ENCODE results near the gene RABGGTB. TPM values are rescaled to one million over a fixed set of nuclear protein-coding genes. Genes with fewer than 3 reads are reported as not detected.

Gene RABGGTB
- total RNA-seq, 1 experiment from 2014 or later: 162 TPM

DNA sequence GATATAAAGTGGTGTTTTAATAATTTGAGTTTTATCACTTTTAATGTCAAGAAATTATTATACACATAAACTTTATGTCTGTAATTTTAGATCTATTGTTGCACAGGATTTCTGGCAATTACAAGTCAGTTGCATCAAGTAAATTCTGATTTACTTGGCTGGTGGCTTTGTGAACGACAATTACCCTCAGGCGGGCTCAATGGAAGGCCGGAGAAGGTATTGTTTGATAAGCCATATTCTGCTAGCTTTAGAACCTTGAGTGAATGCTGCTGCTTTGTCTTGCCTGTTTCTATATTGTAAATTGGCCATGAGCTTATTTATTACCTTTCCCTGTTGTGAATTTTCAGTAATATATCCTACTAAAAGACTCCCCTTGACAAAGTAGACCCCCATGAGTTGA is 6.0 kb downstream of the RABGGTB start:
- no peak overlapping the region for H3K27ac ChIP-seq (ENCODE audit: insufficient read length, low read depth, low read length)
- no CpG with 5 or more reads among the region's 3 CpGs for WGBS (ENCODE audit: extremely low coverage, insufficient read length, low lambda C conversion rate)
- peaks cover 70 to 98% (median 79%) of the 10 kb centered on the region in 3 experiments for H3K36me3 Mint-ChIP-seq (ENCODE audit: insufficient read depth in 1 of 3, low read depth in 3 of 3)

More for the DNA sequence above, 6.0 kb downstream of the RABGGTB start:
- H3K9me3 Mint-ChIP-seq: no peaks in the 10 kb centered on the region
- DNase-seq: no peak
- no peaks in the 10 kb centered on the region; the same call in 1 of the 2 replicates for H3K27me3 Mint-ChIP-seq (ENCODE audit: low read depth)
- peak overlapping the region in 1 of 3 experiments; percentile 77; a peak in 2 of 7 replicates for H3K27ac Mint-ChIP-seq
- Histone ChIP-seq H3K4me1 (ENCODE audit: insufficient read depth, low read length) (no peaks in the 10 kb centered on the region), H4K20me1 (ENCODE audit: control insufficient read depth, insufficient read depth, insufficient read length) (no peaks in the 10 kb centered on the region), H3K79me1 (ENCODE audit: insufficient read depth, low read depth, low read length, poor library complexity, severe bottlenecking) (no peaks in the 10 kb centered on the region), H3T11ph (ENCODE audit: low read length) (no peak overlapping the region), H4K5ac (ENCODE audit: insufficient read length, low read depth, low read length) (no peak overlapping the region), H2BK12ac (ENCODE audit: insufficient read length, low read depth, low read length) (no peak overlapping the region), H4K8ac (replicated peaks; ENCODE audit: insufficient read length, low read depth, low read length) (no peak overlapping the region), H2AK5ac (ENCODE audit: insufficient read length, low read length) (no peak overlapping the region), H3K4me2 (ENCODE audit: insufficient read depth, insufficient read length, low read length) (no peak overlapping the region), H3K23ac (ENCODE audit: insufficient read length, low read depth, low read length) (no peak overlapping the region), H2BK15ac (ENCODE audit: low read depth, low read length) (no peak overlapping the region), H3K56ac (ENCODE audit: insufficient read length, low read depth, low read length) (no peak overlapping the region), H3K4ac (ENCODE audit: low read depth, low read length) (no peak overlapping the region), H3K9ac (ENCODE audit: extremely low read depth, insufficient read length, low read length) (no peak overlapping the region), H3K14ac (ENCODE audit: insufficient read depth, low read length) (no peak overlapping the region), H3K9me3 (ENCODE audit: control insufficient read depth, low read depth, low read length) (no peaks in the 10 kb centered on the region), H3K27me3 (ENCODE audit: insufficient read depth, low read length) (no peaks in the 10 kb centered on the region), H2BK120ac (ENCODE audit: low read depth, low read length, poor library complexity, severe bottlenecking) (no peak overlapping the region), H2BK20ac (ENCODE audit: low read depth, low read length, poor library complexity, severe bottlenecking) (no peak overlapping the region), H2AFZ (ENCODE audit: low read length) (no peak overlapping the region), H4K91ac (ENCODE audit: insufficient read length, low read depth, low read length) (no peak overlapping the region), H3K18ac (ENCODE audit: insufficient read length, low read depth, low read length) (no peak overlapping the region), H3K79me2 (ENCODE audit: insufficient read depth, low read length) (peaks cover 18% of the 10 kb centered on the region; the same call in 1 of the 2 replicates), H2BK5ac (ENCODE audit: insufficient read length, low read length) (no peak overlapping the region), H3K23me2 (ENCODE audit: insufficient read length, low read depth, low read length, poor library complexity, severe bottlenecking) (peaks cover 5% of the 10 kb centered on the region)
- TF ChIP-seq, protein P1, sequence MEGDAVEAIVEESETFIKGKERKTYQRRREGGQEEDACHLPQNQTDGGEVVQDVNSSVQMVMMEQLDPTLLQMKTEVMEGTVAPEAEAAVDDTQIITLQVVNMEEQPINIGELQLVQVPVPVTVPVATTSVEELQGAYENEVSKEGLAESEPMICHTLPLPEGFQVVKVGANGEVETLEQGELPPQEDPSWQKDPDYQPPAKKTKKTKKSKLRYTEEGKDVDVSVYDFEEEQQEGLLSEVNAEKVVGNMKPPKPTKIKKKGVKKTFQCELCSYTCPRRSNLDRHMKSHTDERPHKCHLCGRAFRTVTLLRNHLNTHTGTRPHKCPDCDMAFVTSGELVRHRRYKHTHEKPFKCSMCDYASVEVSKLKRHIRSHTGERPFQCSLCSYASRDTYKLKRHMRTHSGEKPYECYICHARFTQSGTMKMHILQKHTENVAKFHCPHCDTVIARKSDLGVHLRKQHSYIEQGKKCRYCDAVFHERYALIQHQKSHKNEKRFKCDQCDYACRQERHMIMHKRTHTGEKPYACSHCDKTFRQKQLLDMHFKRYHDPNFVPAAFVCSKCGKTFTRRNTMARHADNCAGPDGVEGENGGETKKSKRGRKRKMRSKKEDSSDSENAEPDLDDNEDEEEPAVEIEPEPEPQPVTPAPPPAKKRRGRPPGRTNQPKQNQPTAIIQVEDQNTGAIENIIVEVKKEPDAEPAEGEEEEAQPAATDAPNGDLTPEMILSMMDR (conservative IDR thresholded peaks at IDR 0.05): no peak
- peaks cover 32 to 35% of the 10 kb centered on the region in 2 experiments for H3K4me1 Mint-ChIP-seq
- no peak overlapping the region for H3K4me3 Mint-ChIP-seq
